HCT116 (cell line): ENCODE results near the gene LAMC3. TPM values are rescaled to one million over a fixed set of nuclear protein-coding genes. Genes with fewer than 3 reads are reported as not detected.

Experiments
- ATAC-seq: fragments of 200-7000 bp; cut with Tn5 transposase; 2 replicates; pipeline ENCODE4 v1.9.1; 2020; ENCODE audit warnings: mild to moderate bottlenecking, moderate library complexity
- BruUV-seq: library from RNA; stranded (reverse); fragments of 400-500 nt; replicated peaks from 2 replicates; lab custom pipeline; 2021; lab: Mats Ljungman, UMichigan
- CTCF ChIA-PET: fragments of 300-600 bp; sonication (Branson Sonifier 250); formaldehyde crosslinking; loops from one replicate; lab custom pipeline; 2021; ENCODE audit warnings: antibody characterized with exemption; lab: Charles Lee
- POLR2A ChIA-PET: fragments of 300-600, 350-600 bp; sonication (Branson Sonifier 250); formaldehyde crosslinking; loops from one replicate; lab custom pipeline; 2021; ENCODE audit warnings: antibody characterized with exemption; lab: Charles Lee
- RAD21 ChIA-PET, 2 experiments: fragments of 300-600 bp; sonication (Branson Sonifier 250); formaldehyde crosslinking; loops; one replicate each; lab custom pipeline; 2023; ENCODE audit warnings: low total read pairs in 2 of 2; ENCODE audit not compliant: uncharacterized antibody in 2 of 2, unreplicated experiment in 2 of 2, low non-redundant PET in 1 of 2; lab: Charles Lee
- DNase-seq: peaks from one replicate; pipeline ENCODE4 v3.0.0-alpha.2; 2010; ENCODE audit warnings: low read depth, low spot score
- H2AFZ ChIP-seq: fragments of 200-600 bp; shearing (Covaris generic), sonication (generic); 2 replicates; pipeline ENCODE4 v1.6.1; 2017; ENCODE audit warnings: low read depth, mixed run types, mixed read lengths, antibody characterized with exemption, low read length; ENCODE audit not compliant: poor library complexity, severe bottlenecking
- H3K27ac ChIP-seq: 2 replicates; pipeline ENCODE4 v1.5.1; 2012; ENCODE audit warnings: low read depth, low read length
- H3K27me3 ChIP-seq: fragments of 200-600 bp; sonication (generic); 2 replicates; pipeline ENCODE4 v1.6.1; 2016; ENCODE audit warnings: mixed run types, low read length, mixed read lengths; ENCODE audit not compliant: insufficient read depth
- H3K36me3 ChIP-seq, 2 experiments: fragments of 200-500 bp in 1 of 2; fragments of 200-600 bp in 1 of 2; sonication (Bioruptor generic) in 1 of 2; sonication (generic) in 1 of 2; 2 replicates each; pipeline versions ENCODE4 v1.5.1 to v1.6.1; 2014 to 2016; ENCODE audit warnings: low read length in 2 of 2, inconsistent platforms in 1 of 2, mixed read lengths in 1 of 2, mixed run types in 1 of 2; ENCODE audit not compliant: insufficient read depth in 2 of 2, control insufficient read depth in 1 of 2
- H3K4me1 ChIP-seq, 2 experiments: fragments of 200-600 bp in 1 of 2; sonication (generic) in 1 of 2; 2 replicates each; pipeline versions ENCODE4 v1.5.1 to v1.6.1; 2012 to 2017; ENCODE audit warnings: low read length in 2 of 2, inconsistent platforms in 1 of 2, mild to moderate bottlenecking in 1 of 2, mixed read lengths in 1 of 2, mixed run types in 1 of 2, moderate library complexity in 1 of 2; ENCODE audit not compliant: insufficient read depth in 2 of 2, control insufficient read depth in 1 of 2
- H3K4me2 ChIP-seq: fragments of 200-600 bp; sonication (generic); 2 replicates; pipeline ENCODE4 v1.6.1; 2017; ENCODE audit warnings: mixed run types, low read length, mixed read lengths
- H3K4me3 ChIP-seq, 2 experiments: fragments of 200-600 bp in 1 of 2; sonication (generic) in 1 of 2; replicated peaks in 1 of 2; 2 replicates each; pipeline ENCODE4 v1.5.1; 2011 to 2016; ENCODE audit warnings: low read length in 2 of 2, control low read depth in 1 of 2, low read depth in 1 of 2, mild to moderate bottlenecking in 1 of 2, mixed read lengths in 1 of 2, mixed run types in 1 of 2
- H3K79me2 ChIP-seq: fragments of 200-600 bp; sonication (generic); 2 replicates; pipeline ENCODE4 v1.6.1; 2017; ENCODE audit warnings: mild to moderate bottlenecking, mixed run types, low read length, moderate library complexity, mixed read lengths; ENCODE audit not compliant: insufficient read depth
- H3K9ac ChIP-seq: fragments of 200-600 bp; sonication (generic); 2 replicates; pipeline ENCODE4 v1.6.1; 2016; ENCODE audit warnings: low read length, mixed read lengths
- H3K9me2 ChIP-seq: fragments of 200-600 bp; sonication (generic), shearing (Covaris generic); 2 replicates; pipeline ENCODE4 v1.6.1; 2017; ENCODE audit warnings: mixed run types, mild to moderate bottlenecking, moderate library complexity; ENCODE audit not compliant: insufficient read depth
- H3K9me3 ChIP-seq, 2 experiments: fragments of 200-500 bp in 1 of 2; fragments of 200-600 bp in 1 of 2; sonication (Bioruptor generic) in 1 of 2; sonication (generic) in 1 of 2; 2 replicates each; pipeline ENCODE4 v1.6.1; 2014 to 2017; ENCODE audit warnings: low read length in 2 of 2, mixed read lengths in 2 of 2, inconsistent platforms in 1 of 2, low read depth in 1 of 2, mild to moderate bottlenecking in 1 of 2, mixed run types in 1 of 2, moderate library complexity in 1 of 2; ENCODE audit not compliant: control insufficient read depth in 1 of 2, insufficient read depth in 1 of 2
- H4K20me1 ChIP-seq: fragments of 200-600 bp; sonication (generic), shearing (Covaris generic); 2 replicates; pipeline ENCODE4 v1.6.1; 2017; ENCODE audit warnings: mixed run types, mild to moderate bottlenecking, moderate library complexity; ENCODE audit not compliant: insufficient read depth
- EGR1 ChIP-seq: IDR thresholded peaks from 2 replicates; pipeline ENCODE4 v1.6.1; 2012; ENCODE audit warnings: low read depth
- ELF1 ChIP-seq: IDR thresholded peaks from 2 replicates; pipeline ENCODE4 v1.6.1; 2012; ENCODE audit warnings: low read depth, borderline replicate concordance
- EZH2phosphoT487 ChIP-seq: fragments of 200-600 bp; IDR thresholded peaks from 2 replicates; pipeline ENCODE4 v1.6.1; 2018; ENCODE audit warnings: antibody characterized with exemption, borderline replicate concordance
- FOSL1 ChIP-seq: IDR thresholded peaks from 2 replicates; pipeline ENCODE4 v1.6.1; 2012; ENCODE audit warnings: low read depth
- POLR2A ChIP-seq: IDR thresholded peaks from 2 replicates; pipeline ENCODE4 v1.7.0; 2011; ENCODE audit warnings: borderline replicate concordance; ENCODE audit not compliant: insufficient read depth, insufficient read length; ENCODE audit errors: extremely low read depth
- RAD21 ChIP-seq: IDR thresholded peaks from 2 replicates; pipeline ENCODE4 v1.6.1; 2012; ENCODE audit warnings: low read depth, mild to moderate bottlenecking
- SP1 ChIP-seq: IDR thresholded peaks from 2 replicates; pipeline ENCODE4 v1.6.1; 2012; ENCODE audit warnings: low read depth
- SRF ChIP-seq: IDR thresholded peaks from 2 replicates; pipeline ENCODE4 v1.6.1; 2012; ENCODE audit warnings: low read depth
- TCF7L2 ChIP-seq: IDR thresholded peaks from 2 replicates; pipeline ENCODE4 v1.7.0; 2011; ENCODE audit warnings: borderline replicate concordance, inconsistent platforms; ENCODE audit not compliant: insufficient read depth, insufficient read length; ENCODE audit errors: extremely low read depth
- YY1 ChIP-seq: IDR thresholded peaks from 2 replicates; pipeline ENCODE4 v1.6.1; 2011; ENCODE audit warnings: low read length, low read depth, moderate library complexity, mild to moderate bottlenecking; ENCODE audit not compliant: insufficient replicate concordance; ENCODE audit errors: extremely low read depth
- ZFX ChIP-seq: fragments of 450-650 bp; IDR thresholded peaks from 2 replicates; pipeline ENCODE4 v1.6.1; 2017
- intact Hi-C: fragments of 100-400 bp; cut with micrococcal nuclease; formaldehyde crosslinking; loops from 2 replicates; pipeline ENCODE4 v1.10.0; 2022
- total RNA-seq: library from RNA; stranded (reverse); gene quantifications from one replicate; pipeline ENCODE4 v1.2.1, GENCODE V29; 2021; ENCODE audit not compliant: unreplicated experiment
- TF ChIP-seq, protein P1 (sequence below): IDR thresholded peaks from 2 replicates; pipeline ENCODE4 v1.6.1; 2012
- TF ChIP-seq, protein P2 (sequence below), 3 experiments: fragments of 200-600 bp in 1 of 3; sonication (generic) in 1 of 3; IDR thresholded peaks in 2 of 3; conservative IDR thresholded peaks in 1 of 3; 2 replicates each; pipeline ENCODE4 v1.5.1; 2012 to 2017; ENCODE audit warnings: low read depth in 2 of 3, low read length in 2 of 3, antibody characterized with exemption in 1 of 3, borderline replicate concordance in 1 of 3, control low read depth in 1 of 3, mild to moderate bottlenecking in 1 of 3, mixed read lengths in 1 of 3, mixed run types in 1 of 3, moderate library complexity in 1 of 3; ENCODE audit not compliant: insufficient read depth in 1 of 3

The LAMC3 gene
- total RNA-seq, 1 experiment from 2014 or later, result 7.7 TPM

DNA sequence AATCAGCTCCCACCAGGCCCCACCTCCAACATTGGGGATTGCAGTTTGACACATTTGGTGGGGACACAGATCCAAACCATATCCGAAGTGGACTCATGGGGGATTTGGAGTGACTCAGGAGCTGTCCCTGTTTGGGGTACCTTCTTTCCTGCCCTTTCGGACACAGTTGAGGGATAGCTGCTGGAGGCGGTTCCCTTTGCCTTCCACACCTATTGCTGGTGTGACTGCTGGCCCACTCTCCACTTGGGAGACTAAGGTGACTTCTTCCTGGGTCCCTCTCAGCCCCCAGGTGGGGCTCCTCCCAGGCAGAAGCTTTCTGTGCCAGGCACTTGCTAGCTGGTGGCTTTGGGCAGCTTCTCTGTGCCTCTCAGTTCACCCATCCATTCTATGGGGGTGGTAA lies 26.6 kb downstream of the LAMC3 start:
- Histone ChIP-seq H3K27me3 (no peaks in the 10 kb centered on the region), H3K9me2 (no peaks in the 10 kb centered on the region), H3K4me1 (no peaks in the 10 kb centered on the region), H2AFZ (no peak overlapping the region), H3K4me3 (no peak overlapping the region), H3K27ac (no peak overlapping the region), H3K36me3 (no peaks in the 10 kb centered on the region), H4K20me1 (no peaks in the 10 kb centered on the region), H3K79me2 (no peaks in the 10 kb centered on the region), H3K4me2 (no peak overlapping the region), H3K9ac (no peak overlapping the region), H3K9me3 (no peaks in the 10 kb centered on the region)
- intact Hi-C loops, result no loop called here
- TF ChIP-seq, protein P1, sequence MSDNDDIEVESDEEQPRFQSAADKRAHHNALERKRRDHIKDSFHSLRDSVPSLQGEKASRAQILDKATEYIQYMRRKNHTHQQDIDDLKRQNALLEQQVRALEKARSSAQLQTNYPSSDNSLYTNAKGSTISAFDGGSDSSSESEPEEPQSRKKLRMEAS, result no peak
- TF ChIP-seq ELF1, result no peak
- TF ChIP-seq RAD21, result no peak
- TF ChIP-seq EGR1, result no peak
- TF ChIP-seq SP1, result no peak
- no peak for TF ChIP-seq YY1
- no peak for TF ChIP-seq SRF
- TF ChIP-seq POLR2A, result no peak
- no peak for TF ChIP-seq EZH2phosphoT487
- no peak for TF ChIP-seq FOSL1
- TF ChIP-seq ZFX, result no peak
- no peak for TF ChIP-seq TCF7L2
- TF ChIP-seq, protein P2, sequence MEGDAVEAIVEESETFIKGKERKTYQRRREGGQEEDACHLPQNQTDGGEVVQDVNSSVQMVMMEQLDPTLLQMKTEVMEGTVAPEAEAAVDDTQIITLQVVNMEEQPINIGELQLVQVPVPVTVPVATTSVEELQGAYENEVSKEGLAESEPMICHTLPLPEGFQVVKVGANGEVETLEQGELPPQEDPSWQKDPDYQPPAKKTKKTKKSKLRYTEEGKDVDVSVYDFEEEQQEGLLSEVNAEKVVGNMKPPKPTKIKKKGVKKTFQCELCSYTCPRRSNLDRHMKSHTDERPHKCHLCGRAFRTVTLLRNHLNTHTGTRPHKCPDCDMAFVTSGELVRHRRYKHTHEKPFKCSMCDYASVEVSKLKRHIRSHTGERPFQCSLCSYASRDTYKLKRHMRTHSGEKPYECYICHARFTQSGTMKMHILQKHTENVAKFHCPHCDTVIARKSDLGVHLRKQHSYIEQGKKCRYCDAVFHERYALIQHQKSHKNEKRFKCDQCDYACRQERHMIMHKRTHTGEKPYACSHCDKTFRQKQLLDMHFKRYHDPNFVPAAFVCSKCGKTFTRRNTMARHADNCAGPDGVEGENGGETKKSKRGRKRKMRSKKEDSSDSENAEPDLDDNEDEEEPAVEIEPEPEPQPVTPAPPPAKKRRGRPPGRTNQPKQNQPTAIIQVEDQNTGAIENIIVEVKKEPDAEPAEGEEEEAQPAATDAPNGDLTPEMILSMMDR (IDR thresholded peaks at IDR 0.05 in 2 of 3, conservative IDR thresholded peaks at IDR 0.05 in 1 of 3; ENCODE audit: borderline replicate concordance in 1 of 3, insufficient read depth in 1 of 3, low read depth in 2 of 3, low read length in 2 of 3), result no peak
- RAD21 ChIA-PET, result no interaction called here
- no peak for DNase-seq
- CTCF ChIA-PET, result interaction anchor here (1.3 kb wide), 1 partner anchor 11 kb away, joined by 5 read pairs; no protein-coding TSS in a partner anchor
- POLR2A ChIA-PET, result no interaction called here
- no peak for ATAC-seq
- no TSS peak for BruUV-seq
